ENCODE results near the gene STXBP6.
"Not testable (repeated sequence)": the region's sequence is repeated elsewhere in the genome, so short reads cannot be mapped to it uniquely, and the experiment has no call there.

STXBP6 gene

DNA sequence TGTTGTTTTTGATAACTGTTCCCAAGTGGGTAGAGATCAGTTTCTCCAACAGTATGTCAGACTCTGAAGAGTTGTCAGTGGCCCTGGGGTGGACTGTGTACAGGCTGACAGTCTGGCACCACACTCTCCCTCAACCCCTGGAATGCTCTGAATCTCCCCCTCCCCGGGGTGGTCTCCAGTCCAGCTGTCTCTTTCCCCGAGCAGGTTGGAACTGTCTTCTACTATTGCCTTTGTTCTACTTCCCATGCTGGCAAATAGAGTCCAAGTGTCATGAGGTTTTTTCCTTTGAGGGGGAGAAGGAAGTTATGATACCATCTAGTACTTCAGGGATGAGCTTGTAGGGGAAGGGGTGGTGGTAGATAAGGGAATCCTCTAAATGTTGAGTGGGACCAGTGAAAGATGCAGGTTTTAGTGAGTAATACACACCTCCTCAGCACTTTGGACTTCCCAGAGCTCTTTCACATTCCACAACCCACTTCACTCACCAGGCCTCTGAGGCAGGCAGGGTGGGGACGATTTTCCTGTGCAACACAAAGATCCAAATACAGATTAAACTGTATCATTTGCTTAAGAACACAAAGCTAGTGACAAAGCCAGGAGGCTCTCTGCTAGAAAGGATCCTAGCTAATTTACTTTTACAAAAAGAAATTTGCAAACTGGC lies 245.3 kb downstream of the STXBP6 start:
- no peak overlapping the region for H3K27ac ChIP-seq
- peaks cover 9% of the 10 kb centered on the region for H3K27me3 ChIP-seq
- H3K9me3 ChIP-seq: no peaks in the 10 kb centered on the region
- no peaks in the 10 kb centered on the region for H3K4me1 ChIP-seq (ENCODE audit: control insufficient read depth in 1 of 2, insufficient read depth in 1 of 2, low read depth in 1 of 2, low read length in 1 of 2)
- H3K36me3 ChIP-seq: no peaks in the 10 kb centered on the region
- TF ChIP-seq, protein P1, sequence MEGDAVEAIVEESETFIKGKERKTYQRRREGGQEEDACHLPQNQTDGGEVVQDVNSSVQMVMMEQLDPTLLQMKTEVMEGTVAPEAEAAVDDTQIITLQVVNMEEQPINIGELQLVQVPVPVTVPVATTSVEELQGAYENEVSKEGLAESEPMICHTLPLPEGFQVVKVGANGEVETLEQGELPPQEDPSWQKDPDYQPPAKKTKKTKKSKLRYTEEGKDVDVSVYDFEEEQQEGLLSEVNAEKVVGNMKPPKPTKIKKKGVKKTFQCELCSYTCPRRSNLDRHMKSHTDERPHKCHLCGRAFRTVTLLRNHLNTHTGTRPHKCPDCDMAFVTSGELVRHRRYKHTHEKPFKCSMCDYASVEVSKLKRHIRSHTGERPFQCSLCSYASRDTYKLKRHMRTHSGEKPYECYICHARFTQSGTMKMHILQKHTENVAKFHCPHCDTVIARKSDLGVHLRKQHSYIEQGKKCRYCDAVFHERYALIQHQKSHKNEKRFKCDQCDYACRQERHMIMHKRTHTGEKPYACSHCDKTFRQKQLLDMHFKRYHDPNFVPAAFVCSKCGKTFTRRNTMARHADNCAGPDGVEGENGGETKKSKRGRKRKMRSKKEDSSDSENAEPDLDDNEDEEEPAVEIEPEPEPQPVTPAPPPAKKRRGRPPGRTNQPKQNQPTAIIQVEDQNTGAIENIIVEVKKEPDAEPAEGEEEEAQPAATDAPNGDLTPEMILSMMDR (IDR thresholded peaks at IDR 0.05): no peak
- no peak overlapping the region for H3K4me3 ChIP-seq (ENCODE audit: low read depth in 1 of 2, low read length in 1 of 2)

DNA sequence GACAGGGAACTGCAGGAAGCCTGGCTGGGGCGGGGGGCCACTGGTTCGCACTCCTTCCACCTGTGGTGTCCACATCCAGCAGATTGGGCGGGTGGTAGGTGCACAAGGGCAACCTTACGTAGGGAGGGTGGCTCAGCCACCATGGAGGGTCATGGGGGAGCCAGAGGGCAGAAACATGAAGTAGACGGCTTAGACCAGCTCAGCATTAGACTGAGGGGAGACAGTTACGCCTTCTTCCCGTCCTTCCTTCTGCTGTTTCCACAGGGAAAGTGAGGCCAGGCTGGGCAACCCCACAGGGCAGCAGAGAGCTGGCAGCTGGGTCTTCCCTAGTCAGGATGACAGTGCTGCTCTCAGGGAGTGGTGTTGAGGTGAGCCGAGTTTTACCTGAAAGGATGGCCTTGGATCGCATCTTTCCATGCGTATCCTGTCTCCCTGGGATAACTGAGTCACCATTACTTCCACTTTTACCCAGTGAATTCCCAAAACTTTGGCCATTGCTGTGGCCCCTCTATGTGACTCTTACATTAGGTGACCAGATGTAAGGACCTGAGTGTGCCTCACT lies 245.9 kb downstream of the STXBP6 start:
- H3K9me3 ChIP-seq: no peaks in the 10 kb centered on the region
- no peak overlapping the region for H3K27ac ChIP-seq
- no peaks in the 10 kb centered on the region for H3K4me1 ChIP-seq (ENCODE audit: control insufficient read depth in 1 of 2, insufficient read depth in 1 of 2, low read depth in 1 of 2, low read length in 1 of 2)
- peaks cover 9% of the 10 kb centered on the region for H3K27me3 ChIP-seq
- H3K4me3 ChIP-seq (ENCODE audit: low read depth in 1 of 2, low read length in 1 of 2): no peak overlapping the region
- H3K36me3 ChIP-seq: no peaks in the 10 kb centered on the region
- TF ChIP-seq, protein P1 (IDR thresholded peaks at IDR 0.05): no peak

DNA sequence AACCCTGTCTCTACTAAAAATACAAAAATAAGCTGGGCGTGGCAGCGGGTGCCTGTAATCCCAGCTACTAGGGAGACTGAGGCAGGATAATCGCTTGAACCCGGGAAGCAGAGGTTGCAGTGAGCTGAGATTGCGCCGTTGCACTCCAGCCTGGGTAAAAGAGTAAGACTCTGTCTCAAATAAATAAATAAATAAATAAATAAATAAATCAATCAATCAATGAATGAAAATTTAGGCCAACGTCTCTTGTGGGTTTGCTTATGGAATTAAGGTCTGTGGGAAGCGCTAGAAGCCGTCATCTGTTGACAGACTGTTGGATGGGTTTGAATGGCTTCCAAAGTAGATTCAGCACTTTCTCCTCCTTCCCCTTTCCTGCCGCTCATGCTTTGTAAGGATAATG lies 246.5 kb downstream of the STXBP6 start:
- not testable (repeated sequence) for H3K27me3 ChIP-seq; H3K4me3 ChIP-seq (ENCODE audit: low read depth in 1 of 2, low read length in 1 of 2); H3K4me1 ChIP-seq (ENCODE audit: control insufficient read depth in 1 of 2, insufficient read depth in 1 of 2, low read depth in 1 of 2, low read length in 1 of 2); H3K27ac ChIP-seq; H3K36me3 ChIP-seq; H3K9me3 ChIP-seq

DNA sequence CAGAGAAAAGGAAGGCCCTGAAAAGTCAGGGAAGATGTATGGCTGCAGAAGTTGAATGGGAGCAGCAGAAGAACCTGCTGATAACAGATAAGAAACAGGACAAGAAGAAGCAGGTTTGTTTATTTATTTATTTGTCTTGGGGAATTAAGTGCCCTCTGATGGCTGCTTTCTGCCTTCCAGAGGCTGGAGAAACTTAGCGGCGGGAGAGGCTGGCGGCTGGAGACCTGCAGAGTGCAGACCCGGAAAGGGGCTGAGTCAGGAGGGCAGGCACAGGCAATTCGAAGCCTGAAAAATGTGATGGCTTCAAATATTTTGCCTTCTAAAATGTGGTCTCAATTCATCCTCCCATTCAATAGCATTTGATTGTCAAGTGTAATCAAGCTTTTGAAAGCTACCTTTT lies 247.7 kb downstream of the STXBP6 start:
- no peaks in the 10 kb centered on the region for H3K36me3 ChIP-seq
- no peaks in the 10 kb centered on the region for H3K9me3 ChIP-seq
- TF ChIP-seq, protein P1 (IDR thresholded peaks at IDR 0.05): no peak
- no peak overlapping the region for H3K27ac ChIP-seq
- no peak overlapping the region for H3K4me3 ChIP-seq (ENCODE audit: low read depth in 1 of 2, low read length in 1 of 2)
- H3K27me3 ChIP-seq: no peaks in the 10 kb centered on the region
- no peaks in the 10 kb centered on the region for H3K4me1 ChIP-seq (ENCODE audit: control insufficient read depth in 1 of 2, insufficient read depth in 1 of 2, low read depth in 1 of 2, low read length in 1 of 2)

DNA sequence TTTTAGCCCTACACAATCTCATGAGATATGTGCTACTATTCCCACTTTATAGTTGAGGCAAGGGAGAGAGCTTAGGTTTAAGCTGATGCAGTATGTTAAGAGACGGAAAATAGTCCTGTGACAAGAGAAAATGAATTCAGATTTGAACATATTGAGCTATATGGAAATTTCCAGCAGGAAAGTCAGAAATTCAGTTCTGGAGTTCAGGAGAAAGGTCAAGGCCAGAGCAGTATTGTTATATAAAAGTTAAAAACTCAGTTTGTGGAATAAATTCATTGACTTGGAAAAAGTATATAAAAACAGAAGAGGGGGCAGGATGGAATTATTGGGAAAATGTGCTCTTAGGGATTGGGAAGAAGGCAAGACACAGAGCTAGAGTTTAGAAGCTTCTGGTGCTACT lies 248.9 kb downstream of the STXBP6 start:
- H3K36me3 ChIP-seq: no peaks in the 10 kb centered on the region
- TF ChIP-seq, protein P1 (IDR thresholded peaks at IDR 0.05): no peak
- H3K4me1 ChIP-seq (ENCODE audit: control insufficient read depth in 1 of 2, insufficient read depth in 1 of 2, low read depth in 1 of 2, low read length in 1 of 2): no peaks in the 10 kb centered on the region
- no peak overlapping the region for H3K4me3 ChIP-seq (ENCODE audit: low read depth in 1 of 2, low read length in 1 of 2)
- H3K9me3 ChIP-seq: no peaks in the 10 kb centered on the region
- H3K27me3 ChIP-seq: no peaks in the 10 kb centered on the region
- H3K27ac ChIP-seq: no peak overlapping the region

DNA sequence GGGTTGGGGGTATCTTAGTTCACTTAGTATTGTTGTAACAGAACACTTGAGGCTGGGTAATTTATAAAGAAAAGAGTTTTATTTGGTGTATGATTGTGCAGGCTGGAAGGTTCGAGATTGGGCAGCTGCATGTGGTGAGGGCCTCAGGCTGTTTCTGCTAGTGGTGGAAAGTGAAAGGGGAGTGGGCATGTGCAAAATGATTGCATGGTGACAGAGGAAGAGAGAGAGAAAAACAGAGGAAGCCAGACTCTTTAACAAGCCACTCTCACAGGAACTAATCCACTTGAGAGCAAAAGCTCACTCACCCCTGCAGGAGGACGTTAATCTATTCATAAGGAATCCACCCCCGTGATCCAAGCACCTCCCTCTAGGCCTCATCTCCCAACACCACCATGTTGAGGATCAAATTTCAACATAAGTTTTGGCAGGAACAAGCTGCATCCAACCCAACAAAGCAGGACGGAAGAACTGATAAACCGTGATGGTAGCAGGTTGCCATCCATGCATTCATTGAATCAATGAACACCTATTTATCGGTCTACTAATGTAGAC lies 251.0 kb downstream of the STXBP6 start:
- no peaks in the 10 kb centered on the region for H3K4me1 ChIP-seq (ENCODE audit: control insufficient read depth in 1 of 2, insufficient read depth in 1 of 2, low read depth in 1 of 2, low read length in 1 of 2)
- no peak overlapping the region for H3K4me3 ChIP-seq (ENCODE audit: low read depth in 1 of 2, low read length in 1 of 2)
- H3K27ac ChIP-seq: no peak overlapping the region
- H3K27me3 ChIP-seq: no peaks in the 10 kb centered on the region
- TF ChIP-seq, protein P1 (IDR thresholded peaks at IDR 0.05): no peak
- H3K9me3 ChIP-seq: no peaks in the 10 kb centered on the region
- H3K36me3 ChIP-seq: no peaks in the 10 kb centered on the region

Data from neutrophil (primary cell).